ENCODE measurements around the gene AQP12A.
"Not testable (repeated sequence)": the region's sequence is repeated elsewhere in the genome, so short reads cannot be mapped to it uniquely, and the experiment has no call there.

Gene AQP12A

DNA sequence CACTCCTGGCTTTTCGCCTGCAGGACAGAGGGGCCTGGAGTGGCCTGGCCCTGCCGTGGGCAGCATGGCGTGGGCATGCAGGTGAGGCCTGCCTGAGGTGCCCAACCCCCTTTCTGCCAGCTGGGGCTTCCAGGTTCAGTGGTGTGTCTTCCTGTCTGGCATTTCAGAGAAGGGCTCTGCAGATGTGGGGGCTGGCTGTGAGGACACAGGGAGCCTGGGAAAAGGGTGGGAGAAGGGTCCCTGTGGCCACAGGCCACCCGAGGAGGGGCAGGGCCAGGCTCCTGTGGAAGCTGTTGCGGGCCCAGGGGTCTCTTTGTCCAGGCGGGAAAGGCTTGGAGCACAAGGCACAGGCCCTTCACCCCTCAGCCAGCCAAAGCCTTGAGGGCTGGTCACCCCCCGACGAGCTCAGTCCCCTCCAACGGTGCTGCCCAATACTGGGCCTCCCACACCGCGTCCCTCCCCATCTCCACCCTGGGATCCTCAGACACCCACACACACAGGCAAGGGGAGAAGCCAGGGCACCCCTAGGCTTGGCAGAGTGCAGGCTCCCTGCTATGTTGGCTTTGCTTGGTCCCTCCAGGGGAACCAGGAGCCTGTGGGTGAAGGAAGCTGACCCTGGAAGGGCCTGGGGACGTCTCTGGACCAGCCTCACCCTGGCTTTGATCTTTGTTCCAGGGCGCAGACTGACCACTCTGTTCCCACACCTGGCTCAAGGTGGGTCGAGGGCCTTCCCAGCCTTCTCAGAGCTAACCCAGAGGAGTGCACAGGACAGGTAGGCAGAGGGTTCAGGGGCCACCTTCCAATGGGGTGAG is 3.7 kb upstream of the AQP12A start:
- no peak for DNase-seq (ENCODE audit: low read depth in 2 of 2)

DNA sequence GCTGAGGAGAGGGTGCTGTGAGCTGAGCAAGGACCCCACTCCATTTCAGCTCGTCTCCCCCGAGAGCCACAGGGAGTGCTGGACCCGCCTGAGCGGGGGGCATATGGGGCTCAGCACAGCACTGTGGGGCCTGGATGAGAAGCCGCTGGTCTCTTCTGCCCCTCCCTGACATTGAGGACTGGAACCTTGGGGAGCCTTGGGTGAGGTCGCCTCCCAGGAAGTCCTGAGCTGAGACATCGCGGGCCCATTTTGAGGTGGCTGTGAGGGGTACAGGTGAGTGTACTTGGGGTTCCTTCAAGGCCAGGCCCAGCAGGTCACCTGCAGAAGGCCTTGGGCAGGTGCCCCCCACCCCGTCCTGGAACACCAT is 3.1 kb upstream of the AQP12A start:
- DNase-seq (ENCODE audit: low read depth in 2 of 2), result no peak

DNA sequence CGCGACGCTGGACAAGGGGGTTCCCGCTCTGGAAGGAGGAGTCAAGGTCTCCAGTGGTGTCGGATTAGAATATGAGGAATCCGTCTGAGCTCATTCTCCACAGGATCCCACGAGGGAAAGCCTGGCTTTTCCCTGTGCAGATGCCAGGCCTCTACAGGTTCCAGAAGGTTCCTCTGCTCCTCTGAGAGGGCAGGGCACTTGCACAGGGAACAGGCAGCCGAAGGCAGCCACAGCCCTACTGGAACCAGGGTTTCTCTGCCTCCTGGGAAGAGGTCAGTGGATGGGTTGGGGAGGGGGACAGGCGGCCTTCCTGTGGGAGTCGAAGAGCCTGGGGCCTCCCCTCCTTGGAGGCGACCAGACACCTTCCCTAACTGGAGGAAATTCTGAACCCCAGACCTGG is 1.7 kb upstream of the AQP12A start:
- no peak for DNase-seq (ENCODE audit: low read depth in 2 of 2)

DNA sequence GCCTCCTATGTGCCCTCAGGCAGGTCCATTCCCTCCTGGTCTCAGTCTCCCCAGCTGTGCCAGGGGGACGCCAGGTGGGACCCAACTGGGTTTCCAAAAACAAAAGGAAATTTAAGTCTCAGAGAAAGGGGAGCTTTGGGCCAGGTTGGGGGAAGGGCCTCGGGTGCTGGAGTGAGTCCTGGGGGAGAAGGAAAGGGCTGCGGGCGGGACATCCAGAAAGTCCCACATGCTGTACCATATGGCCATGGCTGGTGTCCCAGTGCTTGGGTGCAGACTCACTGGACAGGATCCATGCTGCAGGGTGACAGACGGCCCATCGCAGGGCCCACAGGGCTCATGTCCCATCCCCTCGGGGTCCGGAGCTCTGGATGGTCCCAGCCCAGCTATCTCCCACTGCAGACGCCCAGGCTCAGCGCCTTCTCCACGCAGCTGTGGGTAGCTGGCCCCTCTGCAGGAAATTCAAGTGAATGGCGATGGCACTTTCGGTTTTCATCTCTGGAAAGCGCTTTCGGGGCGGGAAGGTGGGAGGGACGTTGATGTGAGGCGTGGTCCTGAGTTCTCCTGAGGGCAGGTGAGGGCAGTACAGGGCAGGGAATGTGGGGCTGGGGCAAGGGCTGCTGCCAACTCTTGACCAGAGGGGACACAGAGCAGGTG is 1.1 kb upstream of the AQP12A start:
- DNase-seq (ENCODE audit: low read depth in 2 of 2), result not testable (repeated sequence)

DNA sequence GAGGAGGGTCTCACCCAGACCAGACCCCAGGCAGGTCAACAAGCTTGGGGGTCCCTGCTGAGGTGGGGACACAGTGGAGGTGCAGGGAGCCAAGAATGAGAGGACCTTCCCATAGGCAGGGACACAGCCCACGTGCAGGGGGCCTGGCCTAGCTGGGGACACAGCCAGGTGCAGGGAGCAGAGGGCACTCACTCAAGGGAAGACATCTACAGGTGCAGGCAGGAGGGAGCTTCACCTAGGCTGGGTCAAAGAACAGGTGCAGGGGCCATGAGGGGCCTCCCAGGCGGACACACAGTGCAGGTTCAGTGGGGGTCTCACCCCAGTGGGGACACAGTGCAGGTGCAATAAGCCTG is 615 bp upstream of the AQP12A start:
- not testable (repeated sequence) for DNase-seq (ENCODE audit: low read depth in 2 of 2)

DNA sequence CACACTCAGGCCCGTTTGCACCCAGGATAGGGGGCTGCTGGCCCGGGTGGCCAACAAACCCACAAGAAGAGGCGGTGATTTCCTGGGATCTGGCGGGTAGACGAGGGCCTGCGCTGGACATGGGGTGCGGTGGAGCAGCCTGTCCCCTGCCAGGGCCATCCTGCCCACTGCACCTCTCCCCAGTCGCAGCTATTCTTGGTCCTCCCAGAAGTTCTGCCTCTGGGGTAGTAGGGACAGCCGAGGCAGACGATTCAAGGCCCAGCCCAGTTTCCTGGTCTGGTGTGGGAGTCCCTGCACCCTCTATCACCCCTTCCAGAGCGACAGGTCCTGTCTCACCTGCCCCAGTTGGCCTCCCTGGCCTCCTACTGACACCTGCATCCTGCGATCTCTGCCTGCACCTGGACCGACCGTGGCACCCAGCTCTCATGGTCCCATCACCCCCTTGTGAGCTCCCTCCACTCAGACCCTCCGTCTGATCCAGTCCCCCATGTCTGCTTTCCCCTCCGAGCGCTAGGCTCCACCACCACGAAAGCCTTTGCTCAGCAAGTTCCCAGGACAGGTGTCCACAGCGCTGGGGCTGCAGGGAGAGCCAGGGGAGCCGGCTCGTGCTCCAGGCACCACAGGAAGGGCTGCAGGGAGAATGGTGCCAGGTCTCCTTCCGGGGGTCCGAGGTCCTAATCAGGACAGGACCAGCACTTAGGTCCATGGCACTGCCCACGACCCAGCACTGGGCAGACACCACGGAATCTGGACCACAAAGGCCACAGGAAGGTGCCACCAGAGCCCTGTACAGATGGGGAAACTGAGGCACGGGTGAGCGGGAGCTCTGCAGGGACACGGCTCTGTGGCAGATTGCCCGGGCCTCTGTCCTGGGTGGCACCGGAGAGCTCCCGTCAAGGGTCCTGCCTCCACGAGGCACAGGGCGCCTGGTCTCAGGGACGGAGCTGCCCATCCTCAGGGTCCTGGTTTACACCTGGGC is 1.2 kb downstream of the AQP12A start:
- not testable (repeated sequence) for DNase-seq (ENCODE audit: low read depth in 2 of 2)

DNA sequence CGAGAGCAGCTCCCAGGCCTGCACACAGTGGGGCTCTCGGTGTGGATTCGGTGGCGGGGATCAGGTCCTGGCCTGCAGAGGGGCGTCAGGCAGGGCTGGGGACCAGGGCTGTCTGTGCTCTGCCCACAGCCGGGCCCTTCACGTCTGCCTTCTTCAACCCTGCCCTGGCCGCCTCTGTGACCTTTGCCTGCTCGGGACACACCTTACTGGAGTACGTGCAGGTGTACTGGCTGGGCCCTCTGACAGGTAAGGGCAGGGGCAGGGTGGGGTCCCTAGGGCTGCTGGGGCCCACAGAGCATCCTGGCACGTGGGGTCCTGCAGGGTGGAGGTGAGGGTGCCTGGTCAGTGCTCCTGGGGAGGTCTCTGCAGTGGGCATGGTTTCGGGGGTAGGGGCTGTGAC is 2.6 kb downstream of the AQP12A start:
- DNase-seq (ENCODE audit: low read depth in 2 of 2), result not testable (repeated sequence)

DNA sequence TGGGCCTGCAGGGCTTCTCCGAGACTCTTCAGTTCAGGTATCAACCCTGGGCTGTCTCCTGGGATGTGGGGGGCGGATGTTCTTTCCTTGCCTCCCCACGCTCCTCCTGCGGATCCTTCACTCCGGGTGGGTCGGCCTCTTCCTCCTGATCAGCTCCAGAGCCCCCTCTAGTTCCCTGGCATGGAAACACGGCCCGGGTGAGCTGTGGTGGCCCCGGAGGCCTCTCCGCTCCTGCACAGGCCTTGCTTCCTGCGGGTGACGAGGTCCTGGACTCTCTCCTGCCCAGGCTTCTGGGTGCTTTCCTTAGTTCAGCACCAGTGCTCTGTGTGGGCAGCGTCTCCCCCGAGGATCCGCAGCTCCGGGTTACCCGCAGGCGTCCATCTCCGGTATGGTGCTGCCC is 3.9 kb downstream of the AQP12A start:
- not testable (repeated sequence) for DNase-seq (ENCODE audit: low read depth in 2 of 2)

DNA sequence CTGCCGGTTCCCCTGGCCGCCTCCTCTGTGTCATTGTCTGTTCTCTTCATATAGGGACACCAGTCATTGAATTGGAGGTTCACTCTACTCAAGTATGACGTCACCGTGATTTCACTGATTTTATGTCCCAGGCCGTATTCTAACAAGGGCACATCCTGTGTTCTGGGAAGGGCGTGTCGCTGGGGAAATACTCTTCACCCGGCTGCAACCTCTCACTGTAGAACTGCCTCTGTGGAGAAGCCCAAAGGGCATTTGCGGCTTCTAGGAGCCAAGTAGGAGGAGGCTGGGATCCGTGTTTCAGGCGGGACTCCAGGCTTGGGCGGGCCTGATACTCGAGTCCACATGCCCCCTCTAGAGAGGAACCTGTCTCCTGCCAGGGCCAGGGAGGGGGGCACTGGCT is 4.8 kb downstream of the AQP12A start:
- DNase-seq (ENCODE audit: low read depth in 2 of 2), result not testable (repeated sequence)

DNA sequence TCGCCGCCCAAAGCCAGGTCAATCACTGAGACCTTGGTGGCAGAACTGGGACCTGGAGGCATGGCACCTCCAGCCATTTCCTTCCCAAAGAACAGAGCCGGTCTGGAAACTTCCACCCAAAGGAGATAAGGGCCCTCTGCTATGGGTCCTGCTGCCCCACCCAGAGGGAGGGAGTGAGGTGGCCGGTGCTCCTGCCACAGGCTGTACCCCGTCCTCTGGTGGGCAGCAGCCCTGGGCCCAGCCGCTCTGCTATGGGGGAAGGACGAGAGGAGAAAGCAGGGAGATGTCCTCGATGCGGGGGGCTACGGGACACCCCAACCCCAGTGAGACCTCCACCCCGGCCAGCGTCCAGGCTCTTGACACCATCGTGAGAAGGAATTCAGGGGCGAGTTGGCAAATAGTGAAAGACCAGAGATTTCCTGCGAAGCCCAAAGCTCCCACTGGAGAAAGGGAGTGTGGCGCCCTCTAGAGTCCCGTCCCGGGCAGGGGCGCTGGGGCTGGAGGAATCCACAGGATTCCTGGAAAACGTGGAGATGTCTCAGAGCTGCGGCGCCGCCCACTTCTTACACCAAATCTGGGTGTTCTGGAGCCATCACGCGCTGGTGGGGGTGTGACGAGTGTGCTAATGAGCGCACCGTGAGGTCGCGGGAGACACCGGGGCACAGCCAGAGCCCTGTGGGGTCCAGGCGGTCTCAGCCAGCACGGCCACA is 7.3 kb downstream of the AQP12A start:
- DNase-seq (ENCODE audit: low read depth in 2 of 2), result not testable (repeated sequence)

DNA sequence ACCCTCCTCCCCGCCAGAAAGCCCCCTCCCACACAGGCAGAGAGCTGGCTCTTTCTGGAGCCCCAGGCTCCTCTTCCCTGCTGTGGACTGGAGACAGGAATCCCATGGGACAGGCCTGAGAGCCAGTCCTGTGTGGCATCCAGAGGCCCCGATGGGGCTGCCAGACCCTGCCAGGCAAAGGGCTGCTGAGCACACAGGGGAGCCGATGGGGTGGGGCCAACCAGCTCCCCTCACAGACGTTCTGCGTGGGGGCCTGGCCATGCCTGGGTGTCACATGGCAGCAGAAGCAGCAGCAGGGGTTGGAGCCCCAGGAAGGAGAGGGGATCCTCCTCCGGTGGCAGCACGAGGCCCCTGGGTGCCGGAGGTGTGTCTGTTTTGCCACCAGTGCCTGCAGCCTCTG is 8.2 kb downstream of the AQP12A start:
- not testable (repeated sequence) for DNase-seq (ENCODE audit: low read depth in 2 of 2)

DNA sequence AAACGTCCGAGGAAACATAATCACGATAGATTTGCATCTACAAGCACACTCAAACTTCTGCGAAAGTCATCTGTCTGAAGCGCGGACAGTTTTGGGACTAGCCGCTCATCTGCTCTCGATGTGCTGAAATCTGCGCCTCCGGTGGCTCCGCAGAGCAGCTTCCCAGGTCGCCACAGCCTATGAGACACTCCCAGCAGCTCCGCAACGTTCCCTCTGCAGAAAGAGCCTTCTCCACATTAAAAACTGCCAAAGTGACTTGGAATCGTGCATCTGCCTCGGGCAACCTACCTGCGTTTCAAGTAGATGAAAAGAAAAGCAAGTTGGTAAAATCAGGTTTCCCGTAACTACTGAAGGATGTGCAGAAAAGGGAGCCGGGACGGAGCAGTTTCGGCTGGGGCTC is 8.9 kb downstream of the AQP12A start:
- not testable (repeated sequence) for DNase-seq (ENCODE audit: low read depth in 2 of 2)

DNA sequence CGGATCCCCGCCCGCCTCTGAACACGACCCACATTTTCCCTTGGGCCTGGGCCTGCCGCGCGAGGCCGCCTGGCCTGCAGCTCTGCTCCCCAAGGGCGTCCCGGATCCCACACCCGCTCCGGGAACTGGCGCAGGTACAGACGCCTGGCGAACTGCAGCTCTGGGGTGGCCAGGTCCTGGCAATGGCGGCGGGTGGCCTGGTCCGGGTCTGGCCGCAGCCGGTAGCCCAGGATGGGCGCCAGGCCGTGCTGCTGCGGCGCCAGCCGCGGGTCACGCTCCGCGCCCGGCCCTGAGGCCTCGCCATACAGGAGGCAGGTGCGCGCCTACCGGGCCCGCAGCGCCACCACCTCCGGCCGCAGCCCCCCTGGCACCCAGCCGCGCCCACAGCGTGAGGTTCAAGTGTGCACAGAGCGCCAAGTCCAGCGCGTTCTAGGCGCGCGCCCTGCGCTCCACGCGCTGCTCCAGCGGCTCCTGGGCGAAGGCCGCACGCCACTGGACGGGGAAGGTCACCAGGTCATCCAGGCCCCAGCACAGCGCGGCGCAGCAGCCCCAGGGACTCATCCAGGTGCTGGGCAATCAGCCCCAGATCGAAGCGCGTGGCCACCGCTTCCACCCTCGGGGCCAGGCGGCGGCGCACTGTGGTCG is 9.5 kb downstream of the AQP12A start:
- no peak for DNase-seq (ENCODE audit: low read depth in 2 of 2)

DNA sequence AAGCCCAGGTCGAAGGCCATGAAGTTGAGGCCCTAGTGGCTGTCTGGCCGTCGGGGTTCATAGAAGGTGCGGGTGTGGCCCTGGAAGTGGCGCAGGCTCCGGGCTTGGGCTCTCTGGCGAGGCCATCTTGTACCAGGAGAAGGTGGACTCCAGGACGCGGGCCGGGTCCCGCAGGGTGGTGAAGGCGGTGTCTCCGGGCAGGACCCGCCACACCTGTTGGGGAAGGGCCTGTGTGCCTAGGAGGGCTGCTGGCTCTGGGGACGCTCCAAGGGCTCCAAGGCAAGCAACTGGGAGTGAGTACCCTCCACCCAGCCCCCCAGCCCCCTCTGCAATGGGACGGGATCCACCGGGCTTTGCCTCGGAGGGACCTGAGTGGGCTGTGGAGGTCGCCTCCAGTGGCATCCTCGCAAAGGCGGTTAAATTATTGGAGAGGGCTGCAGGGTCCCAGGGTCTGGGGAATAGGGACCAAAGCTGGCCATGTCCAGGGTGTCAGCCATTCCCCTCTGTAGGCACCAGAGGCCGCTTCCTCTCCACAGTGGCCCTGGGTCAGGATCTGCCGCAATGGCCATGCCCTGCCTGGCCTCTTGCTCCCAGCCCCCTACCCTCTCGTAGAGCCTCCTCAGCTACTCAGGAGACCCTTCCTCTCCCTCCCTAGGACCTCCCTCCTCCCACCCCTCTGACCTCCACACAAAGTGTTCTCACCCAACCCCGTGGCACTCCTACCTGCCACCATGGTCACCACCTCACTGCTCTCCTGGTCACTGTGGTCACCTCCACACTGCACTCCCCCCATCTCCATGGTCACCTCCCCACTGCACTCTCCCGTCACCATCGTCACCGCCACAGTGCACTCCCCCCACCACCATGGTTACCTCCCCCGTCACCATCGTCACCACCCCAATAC is 10.3 kb downstream of the AQP12A start:
- DNase-seq (ENCODE audit: low read depth in 2 of 2), result no peak

DNA sequence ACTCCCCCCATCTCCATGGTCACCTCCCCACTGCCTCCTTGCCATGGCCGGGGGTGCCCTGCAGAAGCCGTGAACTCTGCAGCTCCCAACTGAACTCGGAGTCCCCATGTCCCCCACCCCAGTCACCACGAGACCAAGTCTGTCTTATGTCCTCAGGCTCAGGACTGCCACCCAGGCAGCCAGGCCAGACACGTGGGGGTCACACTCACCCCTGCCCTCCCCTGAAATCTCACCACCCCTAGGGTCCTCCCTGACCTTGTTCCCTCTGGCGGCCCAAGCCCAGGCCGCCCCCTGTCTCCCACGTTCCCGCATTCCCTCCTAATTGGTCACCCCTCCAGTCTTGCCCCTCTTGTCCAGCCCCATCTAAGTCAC is 11.0 kb downstream of the AQP12A start:
- DNase-seq (ENCODE audit: low read depth in 2 of 2), result no peak

DNA sequence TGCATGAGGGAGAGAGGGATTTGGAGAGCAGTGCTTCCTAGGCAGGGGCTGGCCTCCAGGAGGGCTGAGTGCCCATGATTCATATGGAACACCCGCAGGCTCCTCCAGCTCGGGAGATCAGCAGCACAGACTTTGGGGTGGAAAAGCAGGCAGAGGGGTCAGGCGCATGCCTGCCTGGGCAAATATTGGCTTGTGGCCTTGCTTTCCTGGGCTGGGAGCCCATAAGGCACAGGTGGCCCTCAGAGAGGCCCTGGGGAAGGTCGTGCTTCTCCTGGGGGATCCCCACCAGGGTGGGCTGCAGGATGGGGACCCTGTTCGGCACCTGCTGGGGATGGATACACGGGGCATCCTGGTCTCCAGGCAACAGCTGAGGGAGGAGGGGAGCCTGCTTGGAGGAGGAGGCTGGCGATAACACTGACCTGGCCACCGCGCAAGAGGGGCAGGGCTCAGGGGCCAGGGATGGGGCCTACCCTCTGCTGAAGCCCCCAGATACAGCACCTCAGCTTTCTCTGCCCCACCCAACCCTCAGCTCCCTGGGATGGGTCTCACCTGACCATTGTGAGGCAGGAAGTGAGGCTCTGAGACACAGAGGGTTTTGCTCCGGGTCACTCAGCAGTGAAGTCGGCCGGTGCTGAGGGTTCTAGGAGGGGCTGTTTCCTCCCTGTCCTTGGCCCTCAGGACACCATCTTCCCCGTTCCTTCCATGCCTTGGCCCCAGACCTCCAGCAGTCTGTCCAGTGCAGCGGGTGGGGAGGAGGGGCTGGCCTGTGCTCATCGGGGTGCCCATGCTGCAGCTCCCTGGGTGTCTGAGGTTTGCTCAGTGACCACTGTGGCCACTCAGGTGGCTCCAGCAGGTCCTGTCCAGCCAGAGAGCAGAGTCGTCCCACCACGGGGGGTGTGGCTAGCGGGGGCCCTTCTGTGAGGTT is 12.0 kb downstream of the AQP12A start:
- no peak for DNase-seq (ENCODE audit: low read depth in 2 of 2)

DNA sequence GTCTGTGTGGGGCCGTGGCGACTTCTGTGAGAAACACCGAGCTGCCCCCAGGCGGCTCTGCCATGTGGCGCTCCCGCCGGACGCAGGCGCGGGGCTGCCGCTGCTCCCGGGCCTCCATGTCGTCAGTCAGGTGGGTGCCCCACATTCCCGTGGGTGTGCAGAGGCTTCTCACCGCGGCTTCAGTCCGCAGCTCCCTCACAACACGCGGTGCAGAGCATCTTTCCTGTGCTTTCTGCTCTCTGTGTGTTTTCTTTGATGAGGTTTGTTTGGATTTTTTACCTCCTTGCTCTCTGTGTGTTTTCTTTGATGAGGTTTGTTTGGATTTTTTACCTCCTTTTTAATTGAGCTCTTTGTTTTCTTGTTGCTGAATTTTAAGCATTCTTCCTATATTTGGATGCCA is 13.0 kb downstream of the AQP12A start:
- no peak for DNase-seq (ENCODE audit: low read depth in 2 of 2)

DNA sequence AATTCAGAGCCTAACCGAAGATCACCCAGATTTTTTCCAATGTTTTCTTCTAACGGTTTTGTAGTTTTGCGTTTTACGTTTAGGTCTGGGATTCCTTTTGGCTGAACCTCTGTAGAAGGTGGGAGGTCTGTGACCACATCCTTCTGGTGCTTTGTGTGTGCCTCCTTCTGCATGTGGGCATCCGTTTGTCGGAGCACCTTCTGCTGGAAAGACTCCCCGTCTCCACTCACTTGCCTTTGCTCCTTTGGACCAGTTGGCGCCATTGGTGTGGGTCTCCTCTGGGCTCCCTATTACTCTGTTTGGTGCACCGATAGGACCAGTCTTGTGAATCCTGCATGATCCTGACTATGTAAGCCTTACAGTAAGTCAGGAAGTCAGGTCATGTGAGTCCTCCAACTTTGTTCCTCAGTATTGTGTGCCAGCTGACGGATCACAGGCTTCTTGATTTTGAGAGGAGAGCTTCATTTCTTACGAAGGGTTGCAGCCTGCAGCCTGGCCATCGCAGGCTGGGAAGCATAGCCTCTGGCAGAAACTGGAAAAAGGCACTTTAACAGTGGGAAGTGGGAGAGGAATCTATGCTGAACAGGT is 13.6 kb downstream of the AQP12A start:
- DNase-seq (ENCODE audit: low read depth in 2 of 2), result no peak

Data from fibroblast of skin of left biceps (primary cell).